Activated CD4-positive, alpha-beta memory T cell treated with anti-CD3 and anti-CD28 coated beads, Interleukin-2, amount 10 ng/mL, durations not matched to agents 7 days and 5 days (primary cell): ENCODE results near the gene LMAN1L. TPM values are rescaled to one million over a fixed set of nuclear protein-coding genes. Genes with fewer than 3 reads are reported as not detected.

Experiments
- CTCF ChIA-PET: fragments of 350-600 bp; sonication (Branson Sonifier 250); formaldehyde crosslinking; loops from one replicate; lab custom pipeline; 2021; ENCODE audit warnings: antibody characterized with exemption, inconsistent platforms; lab: Charles Lee
- POLR2A ChIA-PET: fragments of 350-600 bp; sonication (Branson Sonifier 250); formaldehyde crosslinking; loops from one replicate; lab custom pipeline; 2021; ENCODE audit warnings: antibody characterized with exemption; lab: Charles Lee
- DNase-seq: peaks from one replicate; pipeline ENCODE4 v3.0.0-alpha.2; 2020
- H3K27ac Mint-ChIP-seq: one replicate; pipeline ENCODE4 v1.8.0; 2021; ENCODE audit warnings: mild to moderate bottlenecking, mixed read lengths
- H3K27me3 Mint-ChIP-seq: one replicate; pipeline ENCODE4 v1.8.0; 2021; ENCODE audit warnings: mixed read lengths
- H3K36me3 Mint-ChIP-seq: one replicate; pipeline ENCODE4 v1.8.0; 2021; ENCODE audit warnings: low read depth, mixed read lengths
- H3K4me1 Mint-ChIP-seq: one replicate; pipeline ENCODE4 v1.8.0; 2021; ENCODE audit warnings: mixed read lengths
- H3K4me3 Mint-ChIP-seq: one replicate; pipeline ENCODE4 v1.8.0; 2021; ENCODE audit warnings: mild to moderate bottlenecking, mixed read lengths
- H3K9me3 Mint-ChIP-seq: one replicate; pipeline ENCODE4 v1.8.0; 2021; ENCODE audit warnings: mixed read lengths
- total RNA-seq, 2 experiments: library from RNA; stranded (reverse); gene quantifications; one replicate each; pipeline ENCODE4 v1.2.3, GENCODE V29; 2021

LMAN1L gene
- under 1 TPM; 0.48 to 0.63 TPM for total RNA-seq

DNA sequence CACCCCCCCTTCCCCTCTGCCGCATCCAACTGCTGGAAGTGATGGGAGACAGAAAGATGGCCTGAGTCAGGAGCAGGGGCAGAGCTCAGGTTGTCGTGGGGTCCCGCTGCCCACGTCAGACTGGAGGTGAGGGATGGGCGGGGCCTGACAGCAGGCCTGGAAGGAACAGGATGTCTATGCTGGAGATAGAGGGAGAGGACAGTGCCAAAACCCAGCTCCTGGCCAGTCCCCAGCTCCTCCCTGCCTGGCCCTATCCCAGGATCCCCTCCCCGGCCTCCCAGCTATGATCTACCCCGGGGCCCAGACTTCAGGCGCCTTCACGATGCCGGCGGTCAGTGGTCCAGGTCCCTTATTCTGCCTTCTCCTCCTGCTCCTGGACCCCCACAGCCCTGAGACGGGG, at the start of gene LMAN1L:
LMAN1L (plus strand) TSS at position 303 of the 400 bp plus-strand sequence; CDS start at position 323, 20 bp downstream.
- no peak for DNase-seq
- H3K36me3 Mint-ChIP-seq = no peaks in the 10 kb centered on the region
- H3K4me3 Mint-ChIP-seq = no peak within 1 kb of the TSS
- H3K9me3 Mint-ChIP-seq = no peaks in the 10 kb centered on the region
- peaks cover 4% of the 10 kb centered on the region for H3K27me3 Mint-ChIP-seq
- ChIA-PET CTCF (interaction anchor here (38.3 kb wide), 1 partner anchor 33 kb away, joined by 1235 read pairs; the partner anchor contains the start of gene CSK), POLR2A (interaction anchor here (35.1 kb wide), 1 partner anchor 31 kb away, joined by 1214 read pairs; the partner anchor contains the start of gene CSK)
- peaks cover 12% of the 10 kb centered on the region for H3K4me1 Mint-ChIP-seq
- H3K27ac Mint-ChIP-seq = no peak within 1 kb of the TSS

DNA sequence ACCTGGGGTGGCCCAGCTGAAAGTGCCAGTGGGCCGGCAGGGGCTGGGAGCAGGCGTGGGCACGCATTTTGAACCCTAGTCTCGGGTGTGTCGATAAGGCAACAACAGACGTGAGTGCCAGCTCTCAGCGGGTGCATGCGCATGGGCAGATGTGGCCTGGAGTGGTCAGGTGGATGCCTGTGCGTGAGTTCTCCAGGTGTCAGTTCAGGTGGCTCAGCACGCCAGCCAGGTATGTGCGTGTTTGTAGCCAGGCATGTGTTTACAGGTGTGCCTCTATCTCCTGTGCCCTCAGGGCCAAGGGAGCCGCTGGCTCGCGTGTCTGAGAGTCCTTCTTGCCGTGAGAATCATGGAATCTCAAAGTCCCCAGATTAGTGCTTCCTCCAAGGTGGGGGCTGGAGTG, 49.2 kb upstream of the LMAN1L start:
- Mint-ChIP-seq H3K27me3 (peaks cover 2% of the 10 kb centered on the region), H3K27ac (no peak overlapping the region), H3K4me1 (no peaks in the 10 kb centered on the region), H3K36me3 (no peaks in the 10 kb centered on the region), H3K9me3 (no peaks in the 10 kb centered on the region), H3K4me3 (no peak overlapping the region)
- POLR2A ChIA-PET = no interaction called here
- DNase-seq = no peak
- CTCF ChIA-PET = no interaction called here

DNA sequence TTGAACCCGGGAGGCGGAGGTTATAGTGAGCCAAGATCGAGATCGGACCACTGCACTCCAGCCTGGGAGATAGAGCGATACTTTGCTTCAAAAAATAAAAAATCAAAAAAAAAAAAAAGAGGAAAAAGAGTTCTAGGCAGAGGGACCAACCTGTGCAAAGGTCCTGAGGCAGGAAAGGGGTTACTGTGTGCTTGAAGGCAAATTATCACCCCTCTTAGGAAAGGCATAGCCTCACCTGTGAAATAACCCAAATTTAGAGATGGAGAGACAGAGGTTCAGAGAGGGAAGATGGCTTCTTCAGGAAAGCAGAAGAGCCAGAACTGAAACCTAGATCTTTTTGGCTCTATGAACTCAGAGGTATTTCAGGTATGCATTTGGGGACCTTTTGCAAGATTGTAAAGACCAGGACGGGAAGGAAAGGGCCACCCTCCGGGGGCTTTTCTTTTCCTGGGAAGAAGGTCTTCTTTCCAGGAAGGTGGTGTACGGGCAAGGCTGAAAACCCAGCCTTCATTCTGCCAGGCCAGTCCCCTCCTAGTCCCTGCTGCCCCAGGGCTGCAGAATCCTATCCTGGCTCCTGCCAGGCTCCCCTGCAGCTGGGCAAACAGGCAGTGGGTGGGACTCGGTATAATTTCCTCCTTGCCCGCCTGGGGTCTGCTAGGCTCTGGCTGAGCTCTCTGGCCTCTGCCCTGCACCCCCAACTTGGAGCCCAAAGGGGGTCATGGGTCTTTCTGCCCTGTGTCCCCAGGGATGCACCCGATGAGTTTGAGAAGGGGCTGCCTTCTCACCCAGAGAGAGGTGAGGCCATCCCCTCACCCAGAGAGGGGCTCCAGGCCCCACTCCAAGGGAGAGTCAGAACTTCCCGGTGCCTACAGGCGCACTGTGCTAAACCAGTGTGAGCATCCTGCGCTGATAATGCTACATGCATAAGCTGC, 45.2 kb upstream of the LMAN1L start:
- Mint-ChIP-seq H3K4me3 (no peak overlapping the region), H3K27me3 (peaks cover 8% of the 10 kb centered on the region), H3K4me1 (peaks cover 18% of the 10 kb centered on the region), H3K9me3 (no peaks in the 10 kb centered on the region), H3K27ac (no peak overlapping the region), H3K36me3 (no peaks in the 10 kb centered on the region)
- no peak for DNase-seq
- POLR2A ChIA-PET = interaction anchor here (4.8 to 27.8 kb wide), 2 partner anchors 28 to 133 kb away, joined by 48 to 1214 read pairs; partner anchors contain the start of genes CSK and LMAN1L
- CTCF ChIA-PET = interaction anchor here (0.9 to 25.7 kb wide), 12 partner anchors 28 to 403 kb away, joined by 3 to 1235 read pairs (median 9); partner anchors contain the start of genes CSK, EDC3, FAM219B and LMAN1L

DNA sequence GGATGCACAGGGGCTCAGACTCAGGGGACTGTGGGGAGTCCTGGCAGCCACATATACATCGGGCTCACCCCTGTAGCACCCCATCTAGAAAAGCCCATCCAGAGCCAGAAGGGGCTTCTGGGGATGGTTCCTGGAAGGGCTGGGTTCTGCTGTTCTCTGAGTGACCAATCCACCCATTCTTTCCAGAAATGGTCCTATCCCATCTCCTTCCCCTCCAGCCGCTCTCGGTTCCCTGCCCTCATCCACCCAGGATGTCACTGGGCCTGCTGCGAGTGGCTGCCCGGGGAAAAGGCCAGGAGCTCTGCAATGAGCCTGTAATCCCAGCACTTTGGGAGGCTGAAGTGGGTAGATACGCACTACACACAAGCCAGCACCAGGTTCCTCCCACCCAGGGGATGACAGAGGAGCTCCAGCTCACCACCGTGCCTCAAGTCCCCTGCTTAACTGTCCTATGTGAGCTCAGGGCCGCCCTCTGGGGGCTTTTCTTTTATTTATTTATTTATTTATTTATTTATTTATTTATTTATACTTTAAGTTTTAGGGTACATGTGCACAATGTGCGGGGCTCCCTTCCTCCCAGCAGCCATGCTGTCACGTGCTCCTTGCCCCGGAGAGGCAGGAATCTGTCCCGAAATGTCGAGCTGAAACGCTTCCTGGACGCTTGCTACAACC, 44.4 kb upstream of the LMAN1L start:
- no peak overlapping the region for H3K4me3 Mint-ChIP-seq
- no peaks in the 10 kb centered on the region for H3K36me3 Mint-ChIP-seq
- H3K4me1 Mint-ChIP-seq = peaks cover 18% of the 10 kb centered on the region
- H3K27ac Mint-ChIP-seq = no peak overlapping the region
- CTCF ChIA-PET = interaction anchor here (0.7 to 25.7 kb wide), 26 partner anchors 8 to 403 kb away, joined by 3 to 1235 read pairs (median 4); partner anchors contain the start of genes CSK, CYP1A2, EDC3 and FAM219B
- DNase-seq = no peak
- POLR2A ChIA-PET = interaction anchor here (0.7 to 27.8 kb wide), 3 partner anchors 9 to 134 kb away, joined by 3 to 1214 read pairs (median 48); partner anchors contain the start of genes CSK and LMAN1L
- peaks cover 8% of the 10 kb centered on the region for H3K27me3 Mint-ChIP-seq
- H3K9me3 Mint-ChIP-seq = no peaks in the 10 kb centered on the region

DNA sequence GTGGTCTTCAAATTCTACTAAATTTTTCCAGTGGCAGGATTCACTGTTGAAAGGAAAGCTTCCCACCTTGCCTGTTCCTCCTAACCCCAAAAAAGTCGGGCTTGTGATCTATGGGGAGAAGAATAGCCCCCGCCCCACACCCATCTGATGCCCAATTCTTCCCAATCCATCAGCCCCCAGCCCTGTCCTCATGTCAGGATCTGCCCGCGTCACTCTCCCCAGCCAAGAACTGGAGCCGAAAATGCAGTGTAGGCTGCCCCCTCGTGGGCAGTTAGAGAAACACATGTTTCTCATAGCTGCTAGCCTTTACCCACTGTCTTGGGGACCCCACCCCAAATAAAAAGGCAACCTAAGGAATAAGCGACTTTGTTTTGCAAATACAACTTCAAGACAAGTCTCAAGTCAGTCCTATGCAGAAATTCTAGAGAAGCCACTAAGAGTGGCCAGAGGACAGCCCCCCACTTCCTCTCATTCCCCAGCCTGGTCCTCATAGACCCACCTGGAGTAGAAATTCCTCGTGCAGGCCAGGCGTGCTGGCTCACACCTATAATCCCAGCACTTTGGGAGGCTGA, 43.8 kb upstream of the LMAN1L start:
- CTCF ChIA-PET = interaction anchor here (0.6 to 25.7 kb wide), 39 partner anchors 9 to 844 kb away, joined by 3 to 1235 read pairs (median 4); partner anchors contain the start of genes CSK, CYP1A1, CYP1A2 and EDC3
- peaks cover 19% of the 10 kb centered on the region for H3K4me1 Mint-ChIP-seq
- H3K36me3 Mint-ChIP-seq = no peaks in the 10 kb centered on the region
- POLR2A ChIA-PET = interaction anchor here (0.7 to 27.8 kb wide), 3 partner anchors 9 to 135 kb away, joined by 3 to 1214 read pairs (median 48); partner anchors contain the start of genes CSK and LMAN1L
- H3K9me3 Mint-ChIP-seq = no peaks in the 10 kb centered on the region
- no peak overlapping the region for H3K27ac Mint-ChIP-seq
- H3K27me3 Mint-ChIP-seq = peaks cover 8% of the 10 kb centered on the region
- peak; percentile 71 for DNase-seq
- H3K4me3 Mint-ChIP-seq = no peak overlapping the region

DNA sequence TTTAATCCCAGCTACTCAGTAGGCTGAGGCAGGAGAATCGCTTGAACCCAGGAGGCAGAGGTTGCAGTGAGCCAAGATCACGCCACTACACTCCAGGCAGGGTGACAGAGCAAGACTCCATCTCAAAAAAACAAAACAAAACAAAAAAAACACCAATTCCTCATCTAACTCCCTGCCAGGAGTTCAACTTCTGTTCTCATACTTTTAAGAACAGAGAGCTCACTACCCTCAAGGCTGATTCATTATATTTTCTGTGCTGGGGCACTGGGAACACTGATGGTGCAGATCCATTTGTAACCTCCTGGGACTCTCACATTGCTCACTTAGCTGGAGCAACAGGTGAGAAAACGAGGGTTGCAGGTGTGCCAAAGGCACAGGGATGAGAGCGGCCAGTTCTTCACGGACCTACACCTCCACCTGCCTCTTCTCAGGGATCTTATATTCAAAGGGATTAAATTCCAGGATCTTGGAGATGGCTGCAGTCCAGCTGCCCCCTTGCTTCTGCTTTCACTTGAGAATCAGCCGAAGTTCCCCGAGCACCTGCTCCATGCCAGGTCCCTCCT, 43.1 kb upstream of the LMAN1L start:
- Mint-ChIP-seq H3K4me1 (peaks cover 22% of the 10 kb centered on the region), H3K9me3 (no peaks in the 10 kb centered on the region), H3K27me3 (peaks cover 8% of the 10 kb centered on the region), H3K27ac (no peak overlapping the region), H3K4me3 (no peak overlapping the region), H3K36me3 (no peaks in the 10 kb centered on the region)
- ChIA-PET CTCF (interaction anchor here (0.6 to 25.7 kb wide), 38 partner anchors 10 to 845 kb away, joined by 3 to 1235 read pairs (median 4); partner anchors contain the start of genes CSK, CYP1A1, CYP1A2 and EDC3), POLR2A (interaction anchor here (0.9 to 27.8 kb wide), 3 partner anchors 26 to 137 kb away, joined by 3 to 1214 read pairs (median 48); partner anchors contain the start of genes CSK, FAM219B and LMAN1L)
- no peak for DNase-seq

DNA sequence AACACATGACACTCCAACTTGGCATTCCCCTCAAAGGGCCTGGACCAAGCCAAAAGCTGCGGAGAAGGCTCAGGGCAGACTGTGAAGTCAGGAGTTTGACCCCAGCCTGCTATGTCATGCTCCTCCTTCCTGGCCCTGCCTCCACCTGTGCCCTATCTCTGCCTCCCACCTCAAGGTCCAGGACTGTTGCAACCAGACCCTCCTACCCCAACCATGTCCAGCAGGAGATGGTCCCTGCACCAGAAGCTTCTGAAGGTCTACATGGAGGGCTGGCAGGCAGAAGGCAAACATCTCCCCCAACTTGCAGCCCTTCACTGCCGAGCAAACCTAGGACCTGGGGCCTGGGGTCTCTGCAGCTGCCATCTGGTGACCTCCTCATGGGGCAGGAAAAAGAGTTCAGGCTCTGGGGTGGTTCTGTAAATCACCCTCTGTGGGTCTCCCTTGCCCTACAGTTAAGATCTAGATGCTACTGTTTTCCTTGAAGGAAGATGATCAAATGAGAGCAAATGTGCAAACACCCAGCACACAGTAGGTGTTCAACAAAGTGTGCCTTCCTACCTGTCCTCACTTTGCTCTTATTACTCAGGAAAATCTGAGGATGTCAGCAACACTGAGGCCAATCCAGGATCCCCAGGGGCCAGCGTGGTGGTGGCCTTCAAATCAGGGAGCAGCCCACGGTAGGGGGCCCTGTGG, 42.3 kb upstream of the LMAN1L start:
- no peak overlapping the region for H3K4me3 Mint-ChIP-seq
- H3K27ac Mint-ChIP-seq = no peak overlapping the region
- peaks cover 26% of the 10 kb centered on the region for H3K4me1 Mint-ChIP-seq
- DNase-seq = no peak
- POLR2A ChIA-PET = interaction anchor here (0.6 to 27.8 kb wide), 8 partner anchors 25 to 744 kb away, joined by 3 to 1214 read pairs (median 4); partner anchors contain the start of genes CSK, FAM219B and LMAN1L
- CTCF ChIA-PET = interaction anchor here (0.6 to 25.7 kb wide), 46 partner anchors 8 to 870 kb away, joined by 3 to 1235 read pairs (median 5); partner anchors contain the start of genes CSK, CYP1A1, EDC3 and FAM219B
- H3K36me3 Mint-ChIP-seq = no peaks in the 10 kb centered on the region
- no peaks in the 10 kb centered on the region for H3K9me3 Mint-ChIP-seq
- peaks cover 8% of the 10 kb centered on the region for H3K27me3 Mint-ChIP-seq

DNA sequence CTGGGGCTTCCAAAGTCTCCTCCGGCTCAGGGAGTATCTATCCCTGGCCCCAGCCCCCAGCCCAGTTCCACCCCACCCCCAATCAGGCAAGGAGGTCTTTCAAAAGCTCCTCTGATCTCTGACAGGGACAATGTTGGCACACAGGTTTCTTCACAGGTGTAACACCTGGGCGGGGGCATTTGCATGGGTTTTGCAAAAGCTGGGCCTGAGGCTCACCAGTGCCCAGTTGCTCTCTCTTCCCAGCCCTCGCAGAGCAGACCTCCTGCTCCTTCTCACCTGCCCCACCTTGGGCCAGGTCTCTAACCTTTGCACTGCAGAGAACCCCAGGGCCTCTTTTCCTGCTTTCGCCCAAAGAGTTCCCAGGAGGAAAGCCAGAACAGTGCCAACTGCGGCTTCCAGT, 39.3 kb upstream of the LMAN1L start:
- no peak for DNase-seq
- Mint-ChIP-seq H3K27ac (no peak overlapping the region), H3K4me1 (peaks cover 56% of the 10 kb centered on the region), H3K9me3 (no peaks in the 10 kb centered on the region), H3K36me3 (no peaks in the 10 kb centered on the region), H3K27me3 (peaks cover 6% of the 10 kb centered on the region), H3K4me3 (no peak overlapping the region)
- ChIA-PET POLR2A (interaction anchor here (27.8 kb wide), 1 partner anchor 22 kb away, joined by 1214 read pairs; the partner anchor contains the start of genes CSK and LMAN1L), CTCF (interaction anchor here (1.5 to 25.7 kb wide), 4 partner anchors 22 to 176 kb away, joined by 5 to 1235 read pairs (median 201); partner anchors contain the start of genes CSK and LMAN1L)

DNA sequence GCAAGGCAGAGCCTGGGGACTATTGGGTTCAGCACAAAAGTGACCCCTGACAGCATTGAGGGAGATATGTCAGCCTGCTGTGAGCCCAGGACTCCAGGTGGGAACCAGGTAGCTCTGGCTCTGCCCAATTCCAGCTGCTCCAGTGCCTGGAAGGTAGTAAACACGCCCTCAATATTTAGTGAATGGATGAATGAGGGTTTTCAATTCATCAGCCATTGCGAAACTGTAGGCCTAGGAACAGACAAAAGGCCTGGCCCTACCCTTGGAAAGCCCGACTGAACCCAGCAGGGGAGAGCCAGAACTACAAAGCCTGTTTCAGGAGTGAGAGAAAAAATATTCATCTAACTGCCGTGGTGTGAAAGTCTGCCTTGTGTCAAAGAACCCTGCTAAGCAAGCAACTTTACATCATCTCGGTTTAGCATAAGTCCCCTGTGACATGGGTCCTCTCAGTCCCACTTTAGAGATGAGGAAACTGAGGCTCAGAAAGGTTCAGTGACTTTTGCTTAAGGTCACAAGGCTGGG, 38.8 kb upstream of the LMAN1L start:
- Mint-ChIP-seq H3K27ac (no peak overlapping the region), H3K9me3 (no peaks in the 10 kb centered on the region), H3K4me1 (peaks cover 58% of the 10 kb centered on the region), H3K27me3 (peaks cover 3% of the 10 kb centered on the region), H3K36me3 (peaks cover 4% of the 10 kb centered on the region), H3K4me3 (no peak overlapping the region)
- ChIA-PET POLR2A (interaction anchor here (27.8 kb wide), 1 partner anchor 22 kb away, joined by 1214 read pairs; the partner anchor contains the start of genes CSK and LMAN1L), CTCF (interaction anchor here (1.5 to 25.7 kb wide), 3 partner anchors 21 to 139 kb away, joined by 5 to 1235 read pairs (median 5); partner anchors contain the start of genes CSK and LMAN1L)
- DNase-seq = no peak

DNA sequence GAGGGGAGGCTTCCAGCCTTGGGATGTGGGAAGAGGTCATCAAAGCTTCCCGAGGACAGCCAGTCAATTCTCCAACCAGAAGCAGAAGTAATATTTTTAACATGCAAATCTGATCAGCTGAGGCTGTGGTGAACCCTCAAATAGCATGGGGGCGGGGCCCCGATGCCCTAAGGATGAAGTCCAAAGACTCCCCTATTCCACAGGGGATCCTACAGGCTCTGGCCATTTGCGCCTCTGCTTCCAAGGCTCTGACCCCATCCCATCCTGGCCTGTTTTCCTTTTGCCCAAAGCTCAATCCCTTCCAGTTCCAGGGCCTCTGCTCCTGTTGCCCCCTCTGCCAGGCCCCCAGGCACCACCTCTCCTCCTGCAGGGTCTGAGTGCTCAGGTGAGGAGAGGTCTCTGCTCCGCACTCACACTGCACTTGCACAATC, 37.5 kb upstream of the LMAN1L start:
- ChIA-PET CTCF (interaction anchor here (1.0 to 25.7 kb wide), 3 partner anchors 20 to 140 kb away, joined by 3 to 1235 read pairs (median 5); partner anchors contain the start of genes CSK and LMAN1L), POLR2A (interaction anchor here (27.8 kb wide), 1 partner anchor 21 kb away, joined by 1214 read pairs; the partner anchor contains the start of genes CSK and LMAN1L)
- no peak overlapping the region for H3K4me3 Mint-ChIP-seq

More for the DNA sequence above, 37.5 kb upstream of the LMAN1L start:
- DNase-seq = no peak
- H3K36me3 Mint-ChIP-seq = peaks cover 9% of the 10 kb centered on the region
- peak overlapping the region; percentile 35 for H3K27ac Mint-ChIP-seq
- H3K27me3 Mint-ChIP-seq = peaks cover 2% of the 10 kb centered on the region
- H3K4me1 Mint-ChIP-seq = peaks cover 70% of the 10 kb centered on the region
- no peaks in the 10 kb centered on the region for H3K9me3 Mint-ChIP-seq
